Suprapubic skin (tissue), 3 donors: ENCODE data around the gene CHMP2A.

Experiments used
- POLR2AphosphoS5 ChIP-seq, 3 donors: sonication (generic); formaldehyde crosslinking; IDR thresholded peaks; one replicate each; pipeline ENCODE4 v1.6.1; 2017; ENCODE audit warnings: antibody characterized with exemption in 3 of 3
- TF ChIP-seq, protein P1 (sequence below), 2 donors: fragments of 200-600 bp in 1 of 2; fragments of 450-650 bp in 1 of 2; sonication (generic) in 1 of 2; IDR thresholded peaks; one replicate each; pipeline ENCODE4 v1.5.1; 2016 to 2019; ENCODE audit warnings: antibody characterized with exemption in 2 of 2, mild to moderate bottlenecking in 1 of 2, moderate library complexity in 1 of 2

DNA sequence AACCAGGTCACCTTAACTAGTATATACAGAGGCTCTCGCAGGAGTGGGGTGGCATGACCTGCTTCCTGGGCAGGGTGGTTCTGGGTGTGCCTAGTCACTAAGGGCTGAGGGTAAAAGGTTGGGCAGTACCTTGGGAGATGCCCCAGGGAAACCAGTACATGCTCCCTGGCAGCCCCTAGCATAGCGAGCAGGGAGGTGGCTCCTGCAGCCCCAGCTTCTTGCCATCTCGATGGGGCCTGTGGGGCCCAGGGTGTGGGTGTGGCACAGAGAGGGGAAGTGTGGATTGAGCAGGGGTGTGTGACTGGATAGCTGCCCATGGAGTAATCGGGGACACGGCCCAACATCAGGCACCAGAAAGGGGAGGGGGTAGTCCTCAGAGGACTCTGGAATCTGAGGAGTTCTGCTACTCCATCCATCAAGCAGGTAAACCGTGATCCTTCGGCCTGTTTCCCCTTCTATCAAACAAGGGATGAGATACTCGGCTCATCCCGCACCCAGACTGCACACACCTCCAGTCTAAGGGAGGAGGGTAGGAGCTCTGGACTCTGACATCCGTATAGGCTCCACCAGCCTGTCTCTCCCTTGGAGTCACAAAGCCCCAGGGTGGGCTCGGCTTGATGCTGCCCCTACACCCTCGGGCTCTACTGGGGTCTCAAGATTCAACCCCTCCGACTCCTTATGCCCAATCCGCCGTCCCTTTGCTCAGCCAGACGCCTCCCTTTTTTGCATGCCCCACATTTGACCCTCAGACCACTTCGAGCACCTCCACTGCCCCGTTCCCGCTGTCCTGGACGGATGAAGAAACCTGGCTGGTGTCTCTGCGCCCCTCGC, 36.4 kb downstream of the CHMP2A start:
- no peak for TF ChIP-seq POLR2AphosphoS5 (IDR thresholded peaks at IDR 0.05)
- TF ChIP-seq, protein P1, sequence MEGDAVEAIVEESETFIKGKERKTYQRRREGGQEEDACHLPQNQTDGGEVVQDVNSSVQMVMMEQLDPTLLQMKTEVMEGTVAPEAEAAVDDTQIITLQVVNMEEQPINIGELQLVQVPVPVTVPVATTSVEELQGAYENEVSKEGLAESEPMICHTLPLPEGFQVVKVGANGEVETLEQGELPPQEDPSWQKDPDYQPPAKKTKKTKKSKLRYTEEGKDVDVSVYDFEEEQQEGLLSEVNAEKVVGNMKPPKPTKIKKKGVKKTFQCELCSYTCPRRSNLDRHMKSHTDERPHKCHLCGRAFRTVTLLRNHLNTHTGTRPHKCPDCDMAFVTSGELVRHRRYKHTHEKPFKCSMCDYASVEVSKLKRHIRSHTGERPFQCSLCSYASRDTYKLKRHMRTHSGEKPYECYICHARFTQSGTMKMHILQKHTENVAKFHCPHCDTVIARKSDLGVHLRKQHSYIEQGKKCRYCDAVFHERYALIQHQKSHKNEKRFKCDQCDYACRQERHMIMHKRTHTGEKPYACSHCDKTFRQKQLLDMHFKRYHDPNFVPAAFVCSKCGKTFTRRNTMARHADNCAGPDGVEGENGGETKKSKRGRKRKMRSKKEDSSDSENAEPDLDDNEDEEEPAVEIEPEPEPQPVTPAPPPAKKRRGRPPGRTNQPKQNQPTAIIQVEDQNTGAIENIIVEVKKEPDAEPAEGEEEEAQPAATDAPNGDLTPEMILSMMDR (IDR thresholded peaks at IDR 0.05): peak; percentile 33 to 62
